ENCODE results near the gene WAC.

The WAC gene

DNA sequence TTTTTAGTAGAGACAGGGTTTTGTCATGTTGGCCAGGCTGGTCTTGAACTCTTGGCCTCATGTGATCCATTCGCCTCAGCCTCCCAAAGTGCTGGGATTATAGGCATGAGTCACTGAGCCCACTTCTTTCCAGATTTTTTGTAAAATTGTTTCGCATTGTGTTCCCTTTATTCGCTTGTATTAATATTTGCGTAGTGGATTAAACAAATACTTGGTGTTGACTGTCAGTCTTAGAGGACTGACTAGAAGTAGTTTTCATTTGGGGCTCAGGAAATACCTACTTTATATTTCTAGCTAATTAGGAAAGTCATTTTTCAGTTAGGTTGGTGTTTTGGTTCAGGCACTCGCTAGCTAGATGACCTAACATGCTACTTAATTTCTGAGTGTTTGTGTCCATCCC lies 11.1 kb downstream of the WAC start:
- no peak for DNase-seq (ENCODE audit: low read depth)
- H3K4me3 ChIP-seq (ENCODE audit: low read length) = no peak overlapping the region
- TF ChIP-seq, protein P1, sequence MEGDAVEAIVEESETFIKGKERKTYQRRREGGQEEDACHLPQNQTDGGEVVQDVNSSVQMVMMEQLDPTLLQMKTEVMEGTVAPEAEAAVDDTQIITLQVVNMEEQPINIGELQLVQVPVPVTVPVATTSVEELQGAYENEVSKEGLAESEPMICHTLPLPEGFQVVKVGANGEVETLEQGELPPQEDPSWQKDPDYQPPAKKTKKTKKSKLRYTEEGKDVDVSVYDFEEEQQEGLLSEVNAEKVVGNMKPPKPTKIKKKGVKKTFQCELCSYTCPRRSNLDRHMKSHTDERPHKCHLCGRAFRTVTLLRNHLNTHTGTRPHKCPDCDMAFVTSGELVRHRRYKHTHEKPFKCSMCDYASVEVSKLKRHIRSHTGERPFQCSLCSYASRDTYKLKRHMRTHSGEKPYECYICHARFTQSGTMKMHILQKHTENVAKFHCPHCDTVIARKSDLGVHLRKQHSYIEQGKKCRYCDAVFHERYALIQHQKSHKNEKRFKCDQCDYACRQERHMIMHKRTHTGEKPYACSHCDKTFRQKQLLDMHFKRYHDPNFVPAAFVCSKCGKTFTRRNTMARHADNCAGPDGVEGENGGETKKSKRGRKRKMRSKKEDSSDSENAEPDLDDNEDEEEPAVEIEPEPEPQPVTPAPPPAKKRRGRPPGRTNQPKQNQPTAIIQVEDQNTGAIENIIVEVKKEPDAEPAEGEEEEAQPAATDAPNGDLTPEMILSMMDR (IDR thresholded peaks at IDR 0.05; ENCODE audit: insufficient read depth, low read depth, low read length, missing control alignments) = no peak

DNA sequence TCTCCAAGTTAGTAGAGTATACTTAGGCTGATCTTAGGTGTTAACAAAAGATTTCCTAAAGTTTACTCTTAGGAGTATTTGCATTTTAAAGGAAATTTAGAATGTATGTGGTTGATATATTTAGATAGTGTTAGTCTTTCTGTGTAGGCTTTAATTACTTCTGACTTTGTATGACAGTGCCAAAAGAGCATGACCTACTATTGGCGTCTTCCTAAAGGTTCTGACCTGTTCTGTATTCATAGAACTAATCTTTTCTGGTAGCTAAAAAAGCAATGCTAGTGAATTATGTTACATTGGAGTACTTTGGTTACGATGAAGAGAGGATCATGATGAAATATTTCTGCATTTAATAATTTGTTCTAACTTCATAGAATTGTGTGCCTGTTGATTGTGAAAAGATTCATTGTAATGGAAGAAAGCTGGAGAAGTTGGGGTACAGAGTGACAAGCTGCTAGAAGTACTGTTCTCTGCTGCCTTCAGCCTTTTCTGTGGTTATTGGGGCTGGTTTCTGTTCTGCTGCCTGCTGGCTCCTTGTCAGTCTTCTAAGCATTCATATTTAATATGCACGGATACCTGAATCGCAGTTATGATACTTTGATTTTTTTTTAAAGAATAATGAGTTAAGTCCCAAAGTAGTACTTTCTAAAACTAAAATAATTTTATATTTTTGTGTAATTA lies 13.2 kb downstream of the WAC start:
- TF ChIP-seq, protein P1 (IDR thresholded peaks at IDR 0.05; ENCODE audit: insufficient read depth, low read depth, low read length, missing control alignments) = no peak
- no peak overlapping the region for H3K4me3 ChIP-seq (ENCODE audit: low read length)
- DNase-seq (ENCODE audit: low read depth) = no peak

DNA sequence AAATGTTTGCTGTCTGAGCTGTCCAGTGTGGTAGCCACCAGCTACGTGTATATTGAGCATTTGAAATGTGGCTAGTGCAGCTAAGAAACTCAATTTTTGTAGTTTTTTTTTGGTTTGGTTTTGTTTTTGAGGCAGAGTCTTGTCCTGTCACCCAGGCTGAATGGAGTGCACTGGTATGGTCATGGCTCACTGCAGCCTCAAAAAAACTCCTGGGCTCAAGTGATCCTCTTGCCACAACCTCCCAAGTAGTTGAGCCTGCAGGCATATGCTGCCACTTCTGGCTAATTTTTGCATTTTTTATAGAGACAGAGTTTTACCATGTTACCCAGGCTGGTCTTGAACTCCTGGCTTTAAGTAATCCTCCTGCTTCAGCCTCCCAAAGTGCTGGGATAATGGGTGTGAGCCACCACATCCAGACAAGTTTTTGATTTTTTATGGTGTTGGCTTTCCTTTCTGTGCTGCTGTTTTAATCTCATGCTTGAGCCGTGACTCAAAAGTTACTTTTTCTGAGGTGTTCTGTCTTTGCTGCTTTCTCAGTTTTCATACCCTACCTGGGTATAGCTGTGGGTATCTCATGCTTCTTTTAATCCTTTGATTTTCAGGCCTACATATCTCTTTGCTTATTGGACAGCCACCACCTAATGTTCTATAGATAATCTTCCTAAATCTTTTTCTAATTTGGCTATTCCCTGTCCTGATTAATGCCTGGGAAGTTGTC lies 16.0 kb downstream of the WAC start:
- TF ChIP-seq, protein P1 (IDR thresholded peaks at IDR 0.05; ENCODE audit: insufficient read depth, low read depth, low read length, missing control alignments) = no peak
- no peak overlapping the region for H3K4me3 ChIP-seq (ENCODE audit: low read length)
- DNase-seq (ENCODE audit: low read depth) = no peak

DNA sequence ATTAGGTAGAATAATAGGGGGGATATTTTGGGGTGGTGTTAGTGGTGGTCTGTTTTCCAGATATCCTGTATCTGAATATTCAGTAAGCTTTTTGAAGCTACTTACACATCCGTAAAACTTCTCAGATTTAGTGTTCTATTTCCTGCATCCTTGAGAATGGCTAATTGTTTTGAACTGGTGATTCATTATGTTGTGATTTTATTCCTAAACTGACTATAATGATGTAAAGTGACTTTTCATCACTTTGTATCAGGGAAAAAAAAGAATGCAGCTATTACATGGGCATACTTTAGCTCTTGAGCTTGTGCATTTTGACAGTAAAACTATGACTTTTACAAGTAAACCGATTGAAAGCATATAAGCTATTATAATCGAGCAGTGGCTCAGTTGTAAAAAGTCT lies 18.2 kb downstream of the WAC start:
- DNase-seq (ENCODE audit: low read depth) = no peak
- TF ChIP-seq, protein P1 (IDR thresholded peaks at IDR 0.05; ENCODE audit: insufficient read depth, low read depth, low read length, missing control alignments) = no peak
- no peak overlapping the region for H3K4me3 ChIP-seq (ENCODE audit: low read length)

DNA sequence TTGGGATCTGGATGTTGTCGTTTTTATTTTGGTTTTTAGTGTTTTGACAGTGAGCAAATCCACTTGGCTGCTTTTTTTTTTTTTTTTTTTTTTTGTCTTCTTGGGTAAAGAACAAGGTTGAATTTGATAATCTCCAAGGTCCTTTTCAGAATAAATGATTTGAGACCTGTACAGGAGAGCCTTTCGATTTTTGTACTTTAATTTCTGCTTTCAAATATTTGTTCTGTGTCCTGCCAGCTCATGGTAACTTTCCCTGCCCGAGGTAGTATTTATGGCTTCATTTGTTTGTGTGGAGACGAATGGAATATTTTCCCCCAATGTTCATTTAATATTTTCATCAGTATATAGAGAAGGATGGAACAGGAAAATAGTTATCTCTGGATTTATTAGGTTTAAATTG lies 19.9 kb downstream of the WAC start:
- no peak overlapping the region for H3K4me3 ChIP-seq (ENCODE audit: low read length)
- no peak for DNase-seq (ENCODE audit: low read depth)
- TF ChIP-seq, protein P1 (IDR thresholded peaks at IDR 0.05; ENCODE audit: insufficient read depth, low read depth, low read length, missing control alignments) = no peak

DNA sequence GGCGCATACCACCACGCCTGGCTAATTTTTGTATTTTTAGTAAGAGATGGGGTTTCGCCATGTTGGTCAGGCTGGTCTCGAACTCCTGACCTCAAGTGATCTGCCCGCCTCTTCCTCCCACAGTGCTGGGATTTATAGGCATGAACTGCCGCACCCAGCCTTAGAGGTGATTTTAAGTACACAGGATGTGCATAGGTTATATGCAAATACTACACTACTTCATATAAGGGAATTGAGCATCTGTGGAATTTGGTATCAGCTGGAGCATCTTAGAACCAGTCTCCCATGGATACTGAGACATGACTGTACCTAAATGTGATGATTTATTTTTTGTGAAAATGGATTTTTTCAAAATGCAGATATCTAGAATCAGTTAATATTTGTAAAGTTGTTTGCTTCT lies 21.1 kb downstream of the WAC start:
- TF ChIP-seq, protein P1 (IDR thresholded peaks at IDR 0.05; ENCODE audit: insufficient read depth, low read depth, low read length, missing control alignments) = no peak
- no peak overlapping the region for H3K4me3 ChIP-seq (ENCODE audit: low read length)
- DNase-seq (ENCODE audit: low read depth) = no peak
